Measurements from ENCODE around the gene DRC7. TPM values are rescaled to one million over a fixed set of nuclear protein-coding genes. Genes with fewer than 3 reads are reported as not detected.
A peak's percentile ranks its signal among the peaks of the same experiment; 100 is the strongest.

Gene DRC7
- polyA plus RNA-seq, 1 donor, result 0.22 TPM

DNA sequence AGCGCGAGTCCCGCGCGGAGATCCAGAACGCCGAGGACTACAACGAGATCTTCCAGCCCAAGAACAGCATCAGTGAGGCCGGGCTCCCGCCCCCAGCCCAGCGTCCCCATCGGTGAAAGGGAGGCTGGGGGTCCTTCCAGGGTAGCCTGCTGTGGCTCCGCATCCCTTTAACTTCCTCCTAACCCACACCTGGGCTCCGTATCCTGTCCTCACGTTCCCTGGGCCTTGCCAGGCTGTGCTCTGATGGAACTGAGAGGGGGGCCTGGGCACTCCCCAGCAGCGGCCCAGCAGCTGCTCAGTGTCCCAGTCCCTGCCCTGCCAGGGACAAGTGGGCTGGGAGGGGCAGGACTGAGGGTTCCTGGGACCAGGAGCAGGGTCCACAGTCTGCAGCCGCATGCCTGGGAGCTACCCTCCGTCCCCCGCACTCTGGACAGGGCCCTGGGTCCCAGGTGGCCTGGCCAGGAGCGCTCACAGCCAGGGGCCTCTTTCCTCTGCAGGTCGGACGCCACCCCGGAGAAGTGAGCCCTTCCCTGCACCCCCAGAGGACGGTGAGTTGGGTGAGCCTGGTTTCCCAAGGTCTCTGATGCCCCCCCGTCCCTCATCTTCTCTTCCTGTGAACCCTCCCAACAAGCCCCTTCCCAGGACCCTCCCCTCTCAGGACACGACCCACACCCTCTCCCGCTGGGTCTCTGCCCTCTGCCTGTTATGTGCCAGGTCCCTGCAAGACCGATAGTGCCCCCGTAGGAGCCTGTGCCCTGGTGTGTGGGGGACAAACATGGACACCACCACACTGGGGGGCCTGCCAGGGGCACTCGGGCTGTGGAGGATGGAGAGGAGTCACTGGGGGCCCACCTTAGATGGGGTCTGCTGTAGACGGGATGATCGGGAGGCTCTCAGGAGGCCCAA lies 59.1 kb downstream of the DRC7 start:
- no CpG with 5 or more reads among the region's 32 CpGs for WGBS (ENCODE audit: insufficient coverage, low lambda C conversion rate)
- Histone ChIP-seq H3K4me3 (ENCODE audit: low read length) (no peak overlapping the region), H3K27ac (ENCODE audit: low read length) (no peak overlapping the region), H3K9me3 (ENCODE audit: control insufficient read depth, low read depth, low read length) (peaks cover 4% of the 10 kb centered on the region), H3K4me1 (ENCODE audit: control insufficient read depth, insufficient read depth, low read length) (peaks cover 15% of the 10 kb centered on the region), H3K27me3 (ENCODE audit: control insufficient read depth, insufficient read depth, low read length) (no peaks in the 10 kb centered on the region), H3K36me3 (ENCODE audit: control insufficient read depth, insufficient read depth, low read length) (peaks cover 44% of the 10 kb centered on the region)
- no peak for DNase-seq

DNA sequence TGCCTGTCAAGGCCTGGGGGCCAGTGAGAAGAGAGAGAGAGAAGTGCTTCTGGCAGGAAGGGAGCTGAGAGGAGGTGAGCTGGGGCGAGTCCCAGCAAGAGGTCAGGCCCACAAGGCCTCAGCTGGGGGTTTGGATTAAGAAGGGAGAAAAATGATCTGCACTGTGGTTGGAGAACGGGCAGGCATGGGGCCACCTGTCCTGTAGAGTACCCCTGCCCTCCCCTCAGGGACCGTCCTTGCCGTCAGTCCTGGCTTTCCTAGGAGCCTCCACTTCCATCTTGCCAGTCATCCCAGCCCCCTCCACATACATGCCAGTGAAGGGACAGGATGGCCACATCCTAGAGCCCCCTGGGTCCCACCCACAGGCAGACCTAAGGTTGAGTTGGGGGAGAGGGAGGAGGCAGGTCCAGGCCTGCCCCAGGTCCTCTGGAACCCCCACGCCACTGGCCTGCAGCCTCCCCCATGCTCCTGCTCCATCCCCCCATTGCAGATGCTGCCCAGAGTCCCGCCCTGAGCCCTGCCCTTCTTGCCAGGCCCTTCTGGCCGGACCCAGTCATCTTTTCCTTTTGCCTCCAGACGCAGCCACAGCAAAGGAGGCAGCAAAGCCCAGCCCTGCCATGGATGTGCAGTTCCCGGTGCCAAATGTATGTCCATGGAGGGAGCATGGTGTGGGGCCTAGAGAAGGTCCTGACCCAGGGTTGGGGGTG lies 59.9 kb downstream of the DRC7 start:
- Histone ChIP-seq H3K4me3 (ENCODE audit: low read length) (no peak overlapping the region), H3K4me1 (ENCODE audit: control insufficient read depth, insufficient read depth, low read length) (peaks cover 15% of the 10 kb centered on the region), H3K36me3 (ENCODE audit: control insufficient read depth, insufficient read depth, low read length) (peaks cover 51% of the 10 kb centered on the region), H3K27ac (ENCODE audit: low read length) (no peak overlapping the region), H3K27me3 (ENCODE audit: control insufficient read depth, insufficient read depth, low read length) (no peaks in the 10 kb centered on the region), H3K9me3 (ENCODE audit: control insufficient read depth, low read depth, low read length) (peaks cover 4% of the 10 kb centered on the region)
- WGBS (ENCODE audit: insufficient coverage, low lambda C conversion rate), result no CpG with 5 or more reads among the region's 9 CpGs
- DNase-seq, result no peak

DNA sequence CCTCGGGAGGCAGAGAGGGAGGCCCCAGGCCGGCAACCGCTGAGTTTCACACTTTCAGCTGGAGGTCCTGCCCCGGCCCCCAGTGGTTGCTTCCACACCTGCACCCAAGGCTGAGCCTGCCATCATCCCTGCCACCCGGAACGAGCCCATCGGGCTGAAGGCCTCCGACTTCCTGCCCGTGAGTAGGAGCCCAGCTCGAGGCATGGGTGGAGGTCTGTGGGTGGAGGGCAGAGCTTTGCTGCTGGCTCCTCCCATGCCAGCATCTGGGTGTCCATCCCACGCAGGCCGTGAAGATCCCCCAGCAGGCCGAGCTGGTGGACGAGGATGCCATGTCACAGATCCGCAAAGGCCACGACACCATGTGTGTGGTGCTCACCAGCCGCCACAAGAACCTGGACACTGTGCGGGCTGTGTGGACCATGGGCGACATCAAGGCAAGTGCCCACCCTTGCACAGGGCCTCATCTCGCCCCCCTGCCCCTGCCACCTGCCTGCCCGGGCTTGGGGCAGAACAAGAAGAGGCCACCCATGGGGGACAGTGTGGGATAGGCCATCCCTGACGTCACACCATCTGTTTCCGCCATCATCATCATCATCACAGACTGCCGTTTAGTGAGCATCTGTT lies 60.6 kb downstream of the DRC7 start:
- Histone ChIP-seq H3K27ac (ENCODE audit: low read length) (no peak overlapping the region), H3K4me1 (ENCODE audit: control insufficient read depth, insufficient read depth, low read length) (peaks cover 15% of the 10 kb centered on the region), H3K9me3 (ENCODE audit: control insufficient read depth, low read depth, low read length) (peaks cover 4% of the 10 kb centered on the region), H3K36me3 (ENCODE audit: control insufficient read depth, insufficient read depth, low read length) (peaks cover 58% of the 10 kb centered on the region), H3K27me3 (ENCODE audit: control insufficient read depth, insufficient read depth, low read length) (no peaks in the 10 kb centered on the region), H3K4me3 (ENCODE audit: low read length) (no peak overlapping the region)
- DNase-seq, result no peak
- no CpG with 5 or more reads among the region's 24 CpGs for WGBS (ENCODE audit: insufficient coverage, low lambda C conversion rate)

DNA sequence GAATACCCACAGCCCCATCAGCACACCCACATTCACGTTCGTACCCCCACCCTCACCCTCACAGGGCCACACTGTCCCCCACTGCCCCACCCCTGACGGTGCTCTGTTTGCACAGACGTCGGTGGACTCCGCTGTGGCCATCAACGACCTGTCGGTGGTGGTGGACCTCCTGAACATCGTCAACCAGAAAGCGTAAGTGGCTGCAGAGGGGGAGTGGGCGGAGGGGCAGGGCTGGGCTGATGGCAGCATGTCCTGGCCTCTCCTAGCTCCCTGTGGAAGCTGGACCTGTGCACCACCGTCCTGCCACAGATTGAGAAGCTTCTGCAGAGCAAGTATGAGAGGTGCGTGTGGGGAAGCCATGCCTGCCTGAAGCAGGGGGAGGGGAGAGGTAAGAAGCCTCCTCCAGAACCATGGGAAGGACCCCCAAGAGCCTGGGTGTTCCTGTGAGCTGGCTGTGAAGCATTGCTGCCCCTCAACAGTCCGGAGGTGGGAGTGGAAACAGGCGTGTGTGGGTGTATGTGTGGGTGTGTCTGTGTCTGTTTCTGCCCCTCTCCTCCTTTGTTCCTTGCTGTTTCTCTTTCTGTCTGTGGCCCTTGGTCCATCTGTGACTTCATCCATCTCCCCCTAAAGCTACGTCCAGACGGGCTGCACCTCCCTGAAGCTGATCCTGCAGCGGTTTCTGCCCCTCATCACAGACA lies 61.3 kb downstream of the DRC7 start:
- no CpG with 5 or more reads among the region's 18 CpGs for WGBS (ENCODE audit: insufficient coverage, low lambda C conversion rate)
- Histone ChIP-seq H3K27me3 (ENCODE audit: control insufficient read depth, insufficient read depth, low read length) (no peaks in the 10 kb centered on the region), H3K4me1 (ENCODE audit: control insufficient read depth, insufficient read depth, low read length) (peaks cover 15% of the 10 kb centered on the region), H3K36me3 (ENCODE audit: control insufficient read depth, insufficient read depth, low read length) (peaks cover 65% of the 10 kb centered on the region), H3K9me3 (ENCODE audit: control insufficient read depth, low read depth, low read length) (peaks cover 4% of the 10 kb centered on the region), H3K27ac (ENCODE audit: low read length) (no peak overlapping the region), H3K4me3 (ENCODE audit: low read length) (no peak overlapping the region)
- DNase-seq, result no peak

DNA sequence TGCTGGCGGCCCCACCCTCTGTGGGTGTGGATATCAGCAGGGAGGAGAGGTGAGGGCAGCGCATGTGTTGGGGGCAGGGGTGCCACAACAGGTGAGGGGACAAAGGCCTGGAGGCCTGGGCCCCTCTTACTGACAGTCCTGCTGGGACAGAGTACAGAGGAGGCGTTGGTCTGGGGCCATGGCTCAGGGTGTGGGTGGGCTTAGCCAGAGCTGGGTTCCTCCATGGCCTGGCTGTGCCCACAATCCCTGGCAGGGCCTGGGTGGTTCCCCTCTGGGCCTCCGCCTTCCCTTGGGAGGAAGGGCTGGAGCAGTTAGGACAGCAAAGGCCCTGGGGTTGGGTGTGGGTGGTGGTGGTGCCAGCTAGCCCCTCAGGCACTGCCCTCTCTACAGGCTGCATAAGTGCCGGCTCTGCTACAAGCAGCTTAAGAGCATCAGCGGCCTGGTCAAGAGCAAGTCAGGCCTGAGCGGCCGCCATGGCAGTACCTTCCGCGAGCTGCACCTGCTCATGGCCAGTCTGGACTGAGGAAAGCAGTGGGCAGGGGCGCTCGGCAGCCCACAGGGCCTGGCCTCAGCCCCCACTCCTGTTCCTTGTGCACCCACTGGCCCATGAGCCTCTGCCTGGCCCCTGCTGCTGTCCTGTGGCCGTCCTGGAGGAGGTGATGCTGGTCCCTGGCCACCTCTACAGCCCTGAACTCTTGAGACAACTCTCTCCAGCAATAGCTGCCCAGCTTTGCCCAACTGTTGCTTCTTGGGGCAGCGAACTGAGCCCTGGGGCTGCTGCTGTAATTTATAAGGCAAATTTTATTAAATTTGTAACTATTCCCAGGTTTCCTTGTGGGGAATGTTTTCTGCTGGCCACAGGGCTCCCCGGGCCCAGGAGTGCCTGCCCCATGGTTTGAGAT lies 62.1 kb downstream of the DRC7 start:
- H3K27ac ChIP-seq (ENCODE audit: low read length), result peak overlapping the region; percentile 25

DNA sequence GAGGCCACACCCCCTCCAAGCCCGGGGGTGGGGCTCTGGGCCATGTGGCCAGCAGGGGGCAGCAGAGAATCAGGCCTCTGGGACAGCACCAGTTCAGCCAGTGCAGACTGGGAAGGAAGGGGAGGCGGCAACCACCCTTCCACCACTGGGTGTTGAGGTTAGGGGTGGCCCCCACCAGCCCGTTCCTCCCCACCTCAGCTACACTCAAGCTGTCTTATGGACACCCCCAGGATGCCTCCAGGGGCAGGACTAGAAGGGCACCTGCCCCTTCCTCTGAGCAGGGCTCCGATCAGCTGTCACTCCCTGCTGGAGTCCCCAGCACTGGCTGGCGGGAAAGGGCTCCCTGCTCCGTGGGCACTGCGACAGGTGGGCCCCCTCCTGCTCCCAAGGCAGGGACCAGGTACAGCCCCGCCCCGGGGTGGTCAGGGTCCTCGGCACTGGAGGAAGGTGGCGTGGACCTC lies 62.8 kb downstream of the DRC7 start:
- H3K4me3 ChIP-seq (ENCODE audit: low read length), result no peak overlapping the region
- H3K36me3 ChIP-seq (ENCODE audit: control insufficient read depth, insufficient read depth, low read length), result peaks cover 68% of the 10 kb centered on the region
- H3K27me3 ChIP-seq (ENCODE audit: control insufficient read depth, insufficient read depth, low read length), result no peaks in the 10 kb centered on the region
- peaks cover 15% of the 10 kb centered on the region for H3K4me1 ChIP-seq (ENCODE audit: control insufficient read depth, insufficient read depth, low read length)
- H3K27ac ChIP-seq (ENCODE audit: low read length), result peak overlapping the region; percentile 25
- DNase-seq, result peak; percentile 64 to 72
- H3K9me3 ChIP-seq (ENCODE audit: control insufficient read depth, low read depth, low read length), result peaks cover 4% of the 10 kb centered on the region
- WGBS (ENCODE audit: insufficient coverage, low lambda C conversion rate), result no CpG with 5 or more reads among the region's 11 CpGs

More for the DNA sequence above, 62.1 kb downstream of the DRC7 start:
- Histone ChIP-seq H3K9me3 (ENCODE audit: control insufficient read depth, low read depth, low read length) (peaks cover 4% of the 10 kb centered on the region), H3K4me1 (ENCODE audit: control insufficient read depth, insufficient read depth, low read length) (peaks cover 15% of the 10 kb centered on the region), H3K27me3 (ENCODE audit: control insufficient read depth, insufficient read depth, low read length) (no peaks in the 10 kb centered on the region), H3K4me3 (ENCODE audit: low read length) (no peak overlapping the region), H3K36me3 (ENCODE audit: control insufficient read depth, insufficient read depth, low read length) (peaks cover 67% of the 10 kb centered on the region)
- peak; percentile 70 to 81 for DNase-seq
- WGBS (ENCODE audit: insufficient coverage, low lambda C conversion rate), result no CpG with 5 or more reads among the region's 15 CpGs

DNA sequence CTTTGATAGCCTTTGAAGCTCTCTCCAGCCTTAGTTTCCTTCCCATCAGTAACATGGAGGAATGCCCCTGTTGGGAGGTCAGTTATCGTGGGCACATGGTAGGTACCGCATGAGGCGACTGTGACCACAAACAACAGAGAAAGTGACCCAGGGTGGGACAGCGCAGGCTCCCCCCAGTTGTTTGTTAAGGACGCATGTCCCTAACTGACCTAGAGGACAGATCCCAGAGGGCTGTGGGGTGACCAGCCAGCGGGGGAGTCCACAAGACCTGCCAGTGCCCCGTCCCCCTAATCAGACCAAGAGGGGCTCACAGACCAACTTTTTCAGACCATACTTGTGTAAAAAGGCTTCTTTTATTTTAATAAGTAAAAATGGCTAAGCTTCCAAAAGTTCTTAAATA lies 63.3 kb downstream of the DRC7 start:
- DNase-seq, result no peak
- Histone ChIP-seq H3K4me1 (ENCODE audit: control insufficient read depth, insufficient read depth, low read length) (peaks cover 15% of the 10 kb centered on the region), H3K27me3 (ENCODE audit: control insufficient read depth, insufficient read depth, low read length) (no peaks in the 10 kb centered on the region), H3K27ac (ENCODE audit: low read length) (peak overlapping the region; percentile 10), H3K4me3 (ENCODE audit: low read length) (no peak overlapping the region), H3K9me3 (ENCODE audit: control insufficient read depth, low read depth, low read length) (peaks cover 4% of the 10 kb centered on the region), H3K36me3 (ENCODE audit: control insufficient read depth, insufficient read depth, low read length) (peaks cover 73% of the 10 kb centered on the region)
- no CpG with 5 or more reads among the region's 7 CpGs for WGBS (ENCODE audit: insufficient coverage, low lambda C conversion rate)

DNA sequence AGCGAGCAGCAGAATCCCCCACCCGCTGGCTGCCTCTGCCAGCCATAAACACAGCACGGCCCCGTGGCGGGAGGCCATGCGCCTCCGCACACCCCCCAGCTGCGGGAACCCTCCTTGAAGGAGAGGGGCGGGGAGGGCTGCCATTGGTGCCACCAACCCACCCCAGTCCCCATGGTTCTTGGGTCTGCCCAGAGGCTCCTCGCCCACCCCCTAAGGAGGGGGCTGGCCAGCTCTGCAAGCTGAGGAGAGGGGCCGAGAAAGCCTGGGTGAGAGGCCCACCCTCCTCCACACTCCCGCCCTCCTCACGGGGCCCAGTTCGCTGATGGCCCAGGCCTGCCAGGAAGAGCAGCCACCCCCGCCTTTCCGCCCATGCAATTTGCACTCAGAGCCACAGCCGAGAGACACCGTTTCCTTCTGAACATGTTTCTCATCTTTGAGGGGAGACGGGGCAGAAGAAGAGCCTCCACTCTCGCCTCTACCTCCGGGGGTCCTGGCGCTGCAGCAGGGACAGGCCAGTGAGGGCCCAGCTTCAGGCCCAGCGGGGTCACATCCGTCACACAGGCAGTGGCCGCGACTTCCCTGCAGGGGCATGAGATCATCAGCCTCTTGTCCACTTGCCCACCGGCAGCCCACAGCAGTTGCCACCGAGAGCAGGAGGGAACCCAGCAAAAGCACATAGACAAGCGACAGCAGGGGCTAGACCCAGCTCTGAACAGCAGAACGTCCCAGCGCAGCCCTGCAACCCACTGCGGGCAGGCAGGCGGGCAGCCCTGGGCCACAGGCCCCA lies 63.9 kb downstream of the DRC7 start:
- peaks cover 15% of the 10 kb centered on the region for H3K4me1 ChIP-seq (ENCODE audit: control insufficient read depth, insufficient read depth, low read length)
- H3K9me3 ChIP-seq (ENCODE audit: control insufficient read depth, low read depth, low read length), result no peaks in the 10 kb centered on the region
- WGBS (ENCODE audit: insufficient coverage, low lambda C conversion rate), result 100% methylated on average over 1 of the region's 33 CpGs
- no peaks in the 10 kb centered on the region for H3K27me3 ChIP-seq (ENCODE audit: control insufficient read depth, insufficient read depth, low read length)
- no peak overlapping the region for H3K4me3 ChIP-seq (ENCODE audit: low read length)
- H3K27ac ChIP-seq (ENCODE audit: low read length), result no peak overlapping the region
- no peak for DNase-seq
- peaks cover 73% of the 10 kb centered on the region for H3K36me3 ChIP-seq (ENCODE audit: control insufficient read depth, insufficient read depth, low read length)

DNA sequence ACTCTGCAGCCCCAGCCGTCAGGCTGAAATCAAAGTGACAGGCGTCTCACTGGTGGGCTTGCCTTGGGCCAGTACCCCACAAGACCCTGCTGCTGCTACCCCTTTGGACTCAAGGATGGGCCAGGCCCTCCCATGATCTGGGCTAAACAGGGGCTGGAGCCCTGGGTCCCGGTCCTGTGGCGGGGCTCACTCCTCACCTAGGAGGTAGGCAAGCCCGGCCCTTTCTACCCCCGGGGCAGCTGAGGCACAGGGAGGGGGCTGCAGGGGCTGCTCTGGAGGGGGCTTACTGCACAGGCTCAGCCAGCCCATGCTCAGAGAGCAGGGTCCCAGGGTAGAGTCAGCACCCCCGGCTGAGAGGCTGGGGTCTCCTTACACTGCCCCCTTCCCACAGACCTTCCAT lies 64.5 kb downstream of the DRC7 start:
- H3K27me3 ChIP-seq (ENCODE audit: control insufficient read depth, insufficient read depth, low read length), result no peaks in the 10 kb centered on the region
- H3K9me3 ChIP-seq (ENCODE audit: control insufficient read depth, low read depth, low read length), result no peaks in the 10 kb centered on the region
- H3K27ac ChIP-seq (ENCODE audit: low read length), result no peak overlapping the region
- no CpG with 5 or more reads among the region's 7 CpGs for WGBS (ENCODE audit: insufficient coverage, low lambda C conversion rate)
- H3K4me3 ChIP-seq (ENCODE audit: low read length), result no peak overlapping the region
- peaks cover 70% of the 10 kb centered on the region for H3K36me3 ChIP-seq (ENCODE audit: control insufficient read depth, insufficient read depth, low read length)
- DNase-seq, result no peak
- peaks cover 15% of the 10 kb centered on the region for H3K4me1 ChIP-seq (ENCODE audit: control insufficient read depth, insufficient read depth, low read length)
